Mesothelial cell of epicardium (in vitro differentiated cells): Measurements from ENCODE around the gene ARL8A. TPM values are rescaled to one million over a fixed set of nuclear protein-coding genes. Genes with fewer than 3 reads are reported as not detected.
"Not testable (repeated sequence)": the region's sequence is repeated elsewhere in the genome, so short reads cannot be mapped to it uniquely, and the experiment has no call there.

ENCODE experiments used
- DNase-seq, 2 experiments: peaks; one replicate each; pipeline ENCODE4 v3.0.0; 2021; ENCODE audit warnings: low spot score in 2 of 2; ENCODE audit not compliant: unreplicated experiment in 2 of 2
- H3K27ac Mint-ChIP-seq: 2 replicates; pipeline ENCODE4 v1.8.0; 2021; ENCODE audit warnings: mixed read lengths
- H3K27me3 Mint-ChIP-seq: 2 replicates; pipeline ENCODE4 v1.8.0; 2021; ENCODE audit warnings: low read depth, mixed read lengths
- H3K36me3 Mint-ChIP-seq: 2 replicates; pipeline ENCODE4 v1.8.0; 2021; ENCODE audit warnings: mixed read lengths
- H3K4me1 Mint-ChIP-seq: 2 replicates; pipeline ENCODE4 v1.8.0; 2021; ENCODE audit warnings: mixed read lengths
- H3K4me3 Mint-ChIP-seq: 2 replicates; pipeline ENCODE4 v1.8.0; 2021; ENCODE audit warnings: mild to moderate bottlenecking, moderate library complexity, mixed read lengths
- H3K9me3 Mint-ChIP-seq: 2 replicates; pipeline ENCODE4 v1.8.0; 2021; ENCODE audit warnings: mixed read lengths
- CTCF ChIP-seq: fragments of 200-600 bp; sonication (generic); IDR thresholded peaks from one replicate; pipeline ENCODE4 v1.5.0; 2021; ENCODE audit warnings: antibody characterized with exemption; ENCODE audit not compliant: unreplicated experiment
- total RNA-seq: library from RNA; stranded (reverse); gene quantifications from 3 replicates; pipeline ENCODE4 v1.2.1, GENCODE V29; 2021

ARL8A gene
- total RNA-seq, 1 donor from 2014 or later: 79.6 TPM

- peaks cover 28% of the 10 kb centered on the region for H3K4me1 Mint-ChIP-seq
- no peaks in the 10 kb centered on the region for H3K9me3 Mint-ChIP-seq
- no peaks in the 10 kb centered on the region for H3K27me3 Mint-ChIP-seq
- no peak for TF ChIP-seq CTCF
- H3K36me3 Mint-ChIP-seq: no peaks in the 10 kb centered on the region
- no peak overlapping the region for H3K27ac Mint-ChIP-seq
- H3K4me3 Mint-ChIP-seq: no peak overlapping the region
- DNase-seq: no peak
Measured at GRCh38 chr1:202168861-202169260, 24.3 kb upstream of the ARL8A start.

- no peak for DNase-seq
- Mint-ChIP-seq H3K9me3 (no peaks in the 10 kb centered on the region), H3K27me3 (no peaks in the 10 kb centered on the region), H3K4me1 (peaks cover 32% of the 10 kb centered on the region), H3K4me3 (peak overlapping the region; percentile 26), H3K27ac (peak overlapping the region; percentile 85), H3K36me3 (no peaks in the 10 kb centered on the region)
- TF ChIP-seq CTCF: no peak
Measured at GRCh38 chr1:202167708-202168415, 23.3 kb upstream of the ARL8A start.

- peak overlapping the region; percentile 85 for H3K27ac Mint-ChIP-seq
- DNase-seq, H3K36me3 Mint-ChIP-seq, H3K27me3 Mint-ChIP-seq, H3K9me3 Mint-ChIP-seq: not testable (repeated sequence)
- H3K4me3 Mint-ChIP-seq: peak overlapping the region; percentile 20
- peaks cover 38% of the 10 kb centered on the region for H3K4me1 Mint-ChIP-seq
Measured at GRCh38 chr1:202167054-202167453, 22.5 kb upstream of the ARL8A start.

- no peaks in the 10 kb centered on the region for H3K36me3 Mint-ChIP-seq
- no peak for DNase-seq
- H3K9me3 Mint-ChIP-seq: no peaks in the 10 kb centered on the region
- H3K4me3 Mint-ChIP-seq: no peak overlapping the region
- peak overlapping the region; percentile 85 for H3K27ac Mint-ChIP-seq
- no peaks in the 10 kb centered on the region for H3K27me3 Mint-ChIP-seq
- TF ChIP-seq CTCF: no peak
- H3K4me1 Mint-ChIP-seq: peaks cover 44% of the 10 kb centered on the region
Measured at GRCh38 chr1:202165942-202166843, 21.7 kb upstream of the ARL8A start.

- peaks cover 51% of the 10 kb centered on the region for H3K4me1 Mint-ChIP-seq
- no peaks in the 10 kb centered on the region for H3K27me3 Mint-ChIP-seq
- TF ChIP-seq CTCF: no peak
- H3K36me3 Mint-ChIP-seq: no peaks in the 10 kb centered on the region
- H3K27ac Mint-ChIP-seq: peak overlapping the region; percentile 43
- H3K9me3 Mint-ChIP-seq: no peaks in the 10 kb centered on the region
- H3K4me3 Mint-ChIP-seq: no peak overlapping the region
- DNase-seq: no peak
Measured at GRCh38 chr1:202165267-202165941, 20.9 kb upstream of the ARL8A start.
